Tibial nerve (tissue), 4 donors: ENCODE data around the gene OIP5. TPM values are rescaled to one million over a fixed set of nuclear protein-coding genes. Genes with fewer than 3 reads are reported as not detected.
"Not testable (repeated sequence)": the region's sequence is repeated elsewhere in the genome, so short reads cannot be mapped to it uniquely, and the experiment has no call there.

Source experiments
- DNase-seq, 2 donors: peaks; one replicate each; pipeline ENCODE4 v3.0.0-alpha.2; 2019; ENCODE audit warnings: low spot score in 2 of 2
- H3K27ac ChIP-seq, 4 donors: fragments of 200-600 bp; sonication (generic) in 3 of 4; one replicate each; pipeline ENCODE4 v1.5.1; 2017 to 2019; ENCODE audit warnings: mild to moderate bottlenecking in 1 of 4
- H3K27me3 ChIP-seq, 2 donors: fragments of 200-600 bp; sonication (generic) in 1 of 2; one replicate each; pipeline versions ENCODE4 v1.5.1 to v1.6.0; 2017 to 2019
- H3K36me3 ChIP-seq, 3 donors: fragments of 200-600 bp; sonication (generic); one replicate each; pipeline ENCODE4 v1.5.1; 2018 to 2019
- H3K4me1 ChIP-seq, 4 donors: fragments of 200-600 bp; sonication (generic) in 3 of 4; one replicate each; pipeline ENCODE4 v1.5.1; 2017 to 2019
- H3K4me3 ChIP-seq, 4 donors: fragments of 200-600 bp; sonication (generic) in 3 of 4; one replicate each; pipeline ENCODE4 v1.5.1; 2017 to 2019; ENCODE audit warnings: mild to moderate bottlenecking in 1 of 4, moderate library complexity in 1 of 4
- H3K9me3 ChIP-seq, 4 donors: fragments of 200-600 bp; sonication (generic) in 3 of 4; one replicate each; pipeline ENCODE4 v1.5.1; 2017 to 2019
- CTCF ChIP-seq, 5 experiments: fragments of 200-600 bp in 3 of 5; fragments of 450-650 bp in 2 of 5; sonication (generic) in 3 of 5; IDR thresholded peaks; one replicate each; pipeline ENCODE4 v1.5.1; 2016 to 2019; ENCODE audit warnings: antibody characterized with exemption in 5 of 5, mild to moderate bottlenecking in 3 of 5, moderate library complexity in 2 of 5
- EP300 ChIP-seq, 2 donors: sonication (generic); formaldehyde crosslinking; IDR thresholded peaks; one replicate each; pipeline ENCODE4 v1.6.1; 2017; ENCODE audit warnings: antibody characterized with exemption in 2 of 2, mild to moderate bottlenecking in 1 of 2
- POLR2A ChIP-seq, 2 donors: fragments of 450-650 bp; IDR thresholded peaks; one replicate each; pipeline ENCODE4 v1.6.1; 2017; ENCODE audit warnings: antibody characterized with exemption in 2 of 2, mild to moderate bottlenecking in 2 of 2, moderate library complexity in 2 of 2
- WGBS, 2 donors: methylation state at CpG; one replicate each; pipeline ENCODE4 v1.1.5; 2018; 5-methylcytosine and 5-hydroxymethylcytosine counted together
- total RNA-seq, 4 donors: library from RNA; depleted of rRNA; stranded (reverse); fragments of >200 nt; gene quantifications; one replicate each; pipeline ENCODE4 v1.1.0, GENCODE V29; 2016

Gene OIP5
- total RNA-seq, 4 donors from 2014 or later, result 1.2 to 2.7 (median 1.7) TPM; not detected in 1

GRCh38 chr15:41263891-41264351, 68.5 kb downstream of the OIP5 start:
- WGBS, 2 donors, result 59 to 66% methylated on average over 6 of the region's 6 CpGs
- peaks cover 0 to 65% (median 0%) of the 10 kb centered on the region in 3 donors for H3K36me3 ChIP-seq

GRCh38 chr15:41262571-41262970, 69.8 kb downstream of the OIP5 start:
- H3K4me1 ChIP-seq, result peaks cover 0 to 17% (median 0%) of the 10 kb centered on the region in 4 donors
- no peak for TF ChIP-seq POLR2A (IDR thresholded peaks at IDR 0.05)
- TF ChIP-seq EP300 (IDR thresholded peaks at IDR 0.05), result no peak
- no peak for TF ChIP-seq CTCF (IDR thresholded peaks at IDR 0.05)
- DNase-seq, result no peak
- no peak overlapping the region for H3K27ac ChIP-seq
- H3K4me3 ChIP-seq, result no peak overlapping the region
- no peaks in the 10 kb centered on the region for H3K27me3 ChIP-seq
- no peaks in the 10 kb centered on the region for H3K9me3 ChIP-seq
- 97% methylated on average over 8 of the region's 8 CpGs for WGBS, 2 donors
- H3K36me3 ChIP-seq, result peaks cover 0 to 71% (median 0%) of the 10 kb centered on the region in 3 donors

More at GRCh38 chr15:41263891-41264351, 68.5 kb downstream of the OIP5 start:
- H3K9me3 ChIP-seq, result no peaks in the 10 kb centered on the region
- DNase-seq, result no peak
- H3K27ac ChIP-seq, result no peak overlapping the region
- H3K27me3 ChIP-seq, result no peaks in the 10 kb centered on the region
- no peak overlapping the region for H3K4me3 ChIP-seq
- peaks cover 0 to 10% (median 0%) of the 10 kb centered on the region in 4 donors for H3K4me1 ChIP-seq
- TF ChIP-seq POLR2A (IDR thresholded peaks at IDR 0.05) (no peak), EP300 (IDR thresholded peaks at IDR 0.05) (no peak), CTCF (IDR thresholded peaks at IDR 0.05) (no peak)

GRCh38 chr15:41260924-41261323, 71.5 kb downstream of the OIP5 start:
- not testable (repeated sequence) for H3K9me3 ChIP-seq, H3K27me3 ChIP-seq, DNase-seq, H3K27ac ChIP-seq, H3K4me3 ChIP-seq
- Histone ChIP-seq H3K36me3 (peaks cover 0 to 61% (median 0%) of the 10 kb centered on the region in 3 donors), H3K4me1 (peaks cover 0 to 26% (median 0%) of the 10 kb centered on the region in 4 donors)
- 95 to 96% methylated on average over 7 of the region's 7 CpGs for WGBS, 2 donors

GRCh38 chr15:41259546-41260189, 72.7 kb downstream of the OIP5 start:
- Histone ChIP-seq H3K36me3 (peaks cover 0 to 54% (median 0%) of the 10 kb centered on the region in 3 donors), H3K27me3 (no peaks in the 10 kb centered on the region), H3K27ac (peak overlapping the region in 1 of 4 donors; percentile 13), H3K4me1 (peaks cover 0 to 27% (median 0%) of the 10 kb centered on the region in 4 donors), H3K4me3 (no peak overlapping the region), H3K9me3 (no peaks in the 10 kb centered on the region)
- TF ChIP-seq POLR2A (IDR thresholded peaks at IDR 0.05) (no peak), CTCF (IDR thresholded peaks at IDR 0.05) (no peak), EP300 (IDR thresholded peaks at IDR 0.05) (no peak)
- DNase-seq, result no peak
- 84 to 91% methylated on average over 12 of the region's 12 CpGs for WGBS, 2 donors

Other genes with a start within 250 kb of the OIP5 start
- gene INO80, start 216.3 kb downstream of the OIP5 start, total RNA-seq, result 10 to 100 TPM; 21.6 to 40.8 (median 33.2) TPM
- gene EXD1, start 101.8 kb downstream of the OIP5 start, total RNA-seq, result not detected
- gene CHP1, start 101.3 kb downstream of the OIP5 start, total RNA-seq, result 100 to 1,000 TPM in 3 of 4 donors, 10 to 100 TPM in 1; 77.9 to 168 (median 132) TPM
- gene NUSAP1, start 290 bp upstream of the OIP5 start, total RNA-seq, result 10 to 100 TPM in 1 of 4 donors, 1 to 10 TPM in 2, under 1 TPM in 1; 0.39 to 21.0 (median 2.5) TPM
- 10 to 100 TPM in 1 of 4 donors, 1 to 10 TPM in 3; 6.3 to 12.3 (median 9.2) TPM for gene NDUFAF1, start 69.9 kb upstream of the OIP5 start, total RNA-seq
- gene RTF1, start 84.5 kb upstream of the OIP5 start, total RNA-seq, result 10 to 100 TPM; 22.2 to 72.6 (median 29.0) TPM
- not detected for gene ITPKA, start 161.3 kb upstream of the OIP5 start, total RNA-seq
- gene LTK, start 181.2 kb upstream of the OIP5 start, total RNA-seq, result under 1 TPM in 2 of 4 donors, not detected in 2; 0.39 to 0.90 TPM
- 10 to 100 TPM; 16.4 to 47.7 (median 31.8) TPM for gene RPAP1, start 211.7 kb upstream of the OIP5 start, total RNA-seq
- gene TYRO3, start 226.6 kb upstream of the OIP5 start, total RNA-seq, result 10 to 100 TPM; 21.0 to 28.5 (median 23.9) TPM